BLaER1 treated with 17β-estradiol and CSF1 and Interleukin-3, amounts not matched to agents 10 nM and 100 nM (cell line): ENCODE measurements around the gene SLC15A1.

Source experiments
- H3K27ac ChIP-seq, 11 experiments: shearing (Covaris generic); formaldehyde crosslinking; 2 replicates each; pipeline ENCODE4 v1.8.1; 2022
- H3K27me3 ChIP-seq, 11 experiments: shearing (Covaris generic); formaldehyde crosslinking; 2 replicates each; pipeline ENCODE4 v1.8.1; 2022
- H3K36me3 ChIP-seq, 11 experiments: shearing (Covaris generic); formaldehyde crosslinking; 2 replicates each; pipeline ENCODE4 v1.8.1; 2022
- H3K4me1 ChIP-seq, 10 experiments: shearing (Covaris generic); formaldehyde crosslinking; 2 replicates each; pipeline ENCODE4 v1.8.1; 2022
- H3K4me2 ChIP-seq, 11 experiments: shearing (Covaris generic); formaldehyde crosslinking; 2 replicates each; pipeline ENCODE4 v1.8.1; 2022
- H3K4me3 ChIP-seq, 10 experiments: shearing (Covaris generic); formaldehyde crosslinking; 2 replicates each; pipeline ENCODE4 v1.8.1; 2022
- H3K9ac ChIP-seq, 11 experiments: shearing (Covaris generic); formaldehyde crosslinking; 2 replicates each; pipeline ENCODE4 v1.8.1; 2022
- H3K9me3 ChIP-seq, 11 experiments: shearing (Covaris generic); formaldehyde crosslinking; replicated peaks in 1 of 11; 2 replicates each; pipeline ENCODE4 v1.8.1; 2022
- H4K20me1 ChIP-seq, 11 experiments: shearing (Covaris generic); formaldehyde crosslinking; 2 replicates each; pipeline ENCODE4 v1.8.1; 2022
- Cebpa-rat ChIP-seq, 11 experiments: shearing (Covaris generic); IDR thresholded peaks; 2 replicates each; pipeline ENCODE4 v1.8.1; 2022

SLC15A1 gene

GRCh38 chr13:98710521-98710920 lies 42.0 kb downstream of the SLC15A1 start:
- H3K4me1 ChIP-seq = no peaks in the 10 kb centered on the region
- no peak overlapping the region for H3K4me2 ChIP-seq
- H3K4me3 ChIP-seq = no peak overlapping the region
- no peak overlapping the region for H3K27ac ChIP-seq
- H3K27me3 ChIP-seq = no peaks in the 10 kb centered on the region
- no peak overlapping the region for H3K9ac ChIP-seq
- no peaks in the 10 kb centered on the region for H3K36me3 ChIP-seq
- no peaks in the 10 kb centered on the region for H4K20me1 ChIP-seq
- H3K9me3 ChIP-seq = 0 out of 22 replicates have a peak, but pooled peaks cover 0 to 8% (median 0%) of the 10 kb centered on the region in 11 experiments
- no peak for TF ChIP-seq Cebpa-rat (IDR thresholded peaks at IDR 0.05)

- Histone ChIP-seq H3K27me3 (no peaks in the 10 kb centered on the region), H3K9me3 (0 out of 22 replicates have a peak, but pooled peaks cover 0 to 8% (median 0%) of the 10 kb centered on the region in 11 experiments), H4K20me1 (no peaks in the 10 kb centered on the region), H3K9ac (no peak overlapping the region), H3K27ac (no peak overlapping the region), H3K4me2 (no peak overlapping the region), H3K4me3 (no peak overlapping the region), H3K36me3 (no peaks in the 10 kb centered on the region), H3K4me1 (peaks cover 0 to 10% (median 5%) of the 10 kb centered on the region in 10 experiments; a peak in 10 of 20 replicates)
- TF ChIP-seq Cebpa-rat (IDR thresholded peaks at IDR 0.05) = no peak
Observed at GRCh38 chr13:98707281-98707999, 45.0 kb downstream of the SLC15A1 start.

GRCh38 chr13:98706446-98707110 lies 45.9 kb downstream of the SLC15A1 start:
- 0 out of 22 replicates have a peak, but pooled peaks cover 0 to 8% (median 0%) of the 10 kb centered on the region in 11 experiments for H3K9me3 ChIP-seq
- H3K4me3 ChIP-seq = no peak overlapping the region
- H3K27ac ChIP-seq = no peak overlapping the region
- H4K20me1 ChIP-seq = no peaks in the 10 kb centered on the region
- H3K36me3 ChIP-seq = no peaks in the 10 kb centered on the region
- peaks cover 0 to 11% (median 5%) of the 10 kb centered on the region in 10 experiments; a peak in 10 of 20 replicates for H3K4me1 ChIP-seq
- no peak for TF ChIP-seq Cebpa-rat (IDR thresholded peaks at IDR 0.05)
- H3K27me3 ChIP-seq = no peaks in the 10 kb centered on the region
- no peak overlapping the region for H3K4me2 ChIP-seq
- H3K9ac ChIP-seq = no peak overlapping the region

GRCh38 chr13:98697791-98698190 lies 54.7 kb downstream of the SLC15A1 start:
- TF ChIP-seq Cebpa-rat (IDR thresholded peaks at IDR 0.05) = no peak
- Histone ChIP-seq H4K20me1 (no peaks in the 10 kb centered on the region), H3K4me1 (peaks cover 11 to 18% (median 14%) of the 10 kb centered on the region in 10 experiments), H3K9me3 (no peaks in the 10 kb centered on the region), H3K4me2 (no peak overlapping the region), H3K27ac (no peak overlapping the region), H3K27me3 (no peaks in the 10 kb centered on the region), H3K36me3 (no peaks in the 10 kb centered on the region), H3K4me3 (no peak overlapping the region), H3K9ac (no peak overlapping the region)

- Histone ChIP-seq H3K9ac (no peak overlapping the region), H4K20me1 (no peaks in the 10 kb centered on the region), H3K4me3 (no peak overlapping the region), H3K27ac (no peak overlapping the region), H3K4me2 (no peak overlapping the region), H3K9me3 (no peaks in the 10 kb centered on the region), H3K4me1 (peaks cover 8 to 14% (median 12%) of the 10 kb centered on the region in 10 experiments; a peak in 19 of 20 replicates), H3K27me3 (no peaks in the 10 kb centered on the region), H3K36me3 (no peaks in the 10 kb centered on the region)
- no peak for TF ChIP-seq Cebpa-rat (IDR thresholded peaks at IDR 0.05)
Observed at GRCh38 chr13:98693756-98694155, 58.7 kb downstream of the SLC15A1 start.

- H3K9me3 ChIP-seq = no peaks in the 10 kb centered on the region
- no peak for TF ChIP-seq Cebpa-rat (IDR thresholded peaks at IDR 0.05)
- no peak overlapping the region for H3K9ac ChIP-seq
- no peaks in the 10 kb centered on the region for H4K20me1 ChIP-seq
- H3K4me3 ChIP-seq = no peak overlapping the region
- H3K4me1 ChIP-seq = peaks cover 8 to 12% (median 12%) of the 10 kb centered on the region in 10 experiments; a peak in 19 of 20 replicates
- H3K27ac ChIP-seq = no peak overlapping the region
- no peak overlapping the region for H3K4me2 ChIP-seq
- no peaks in the 10 kb centered on the region for H3K27me3 ChIP-seq
- H3K36me3 ChIP-seq = no peaks in the 10 kb centered on the region
Observed at GRCh38 chr13:98691360-98691759, 61.1 kb downstream of the SLC15A1 start.

GRCh38 chr13:98690348-98691022 lies 62.0 kb downstream of the SLC15A1 start:
- Histone ChIP-seq H4K20me1 (no peaks in the 10 kb centered on the region), H3K4me3 (no peak overlapping the region), H3K27me3 (no peaks in the 10 kb centered on the region), H3K4me2 (no peak overlapping the region), H3K9me3 (no peaks in the 10 kb centered on the region), H3K27ac (no peak overlapping the region), H3K4me1 (peaks cover 2 to 5% (median 3%) of the 10 kb centered on the region in 10 experiments; a peak in 17 of 20 replicates), H3K36me3 (no peaks in the 10 kb centered on the region), H3K9ac (no peak overlapping the region)
- TF ChIP-seq Cebpa-rat (IDR thresholded peaks at IDR 0.05) = no peak

GRCh38 chr13:98689347-98689968 lies 63.0 kb downstream of the SLC15A1 start:
- TF ChIP-seq Cebpa-rat (IDR thresholded peaks at IDR 0.05) = no peak
- H3K27ac ChIP-seq = no peak overlapping the region
- no peak overlapping the region for H3K4me2 ChIP-seq
- no peak overlapping the region for H3K4me3 ChIP-seq
- peaks cover 0 to 8% (median 2%) of the 10 kb centered on the region in 10 experiments; a peak in 3 of 20 replicates for H3K4me1 ChIP-seq
- H3K9me3 ChIP-seq = no peaks in the 10 kb centered on the region
- H3K9ac ChIP-seq = no peak overlapping the region
- no peaks in the 10 kb centered on the region for H3K36me3 ChIP-seq
- H3K27me3 ChIP-seq = no peaks in the 10 kb centered on the region
- no peaks in the 10 kb centered on the region for H4K20me1 ChIP-seq

- no peaks in the 10 kb centered on the region for H3K27me3 ChIP-seq
- no peaks in the 10 kb centered on the region for H3K9me3 ChIP-seq
- no peak overlapping the region for H3K27ac ChIP-seq
- TF ChIP-seq Cebpa-rat (IDR thresholded peaks at IDR 0.05) = no peak
- no peak overlapping the region for H3K4me3 ChIP-seq
- no peaks in the 10 kb centered on the region for H4K20me1 ChIP-seq
- H3K36me3 ChIP-seq = no peaks in the 10 kb centered on the region
- peaks cover 0 to 8% (median 2%) of the 10 kb centered on the region in 10 experiments; a peak in 3 of 20 replicates for H3K4me1 ChIP-seq
- H3K9ac ChIP-seq = no peak overlapping the region
- H3K4me2 ChIP-seq = no peak overlapping the region
Observed at GRCh38 chr13:98688373-98688772, 64.1 kb downstream of the SLC15A1 start.
